CMK (cell line): ENCODE data around the gene PRKCA.

Experiments used
- DNase-seq: peaks from one replicate; pipeline ENCODE4 v3.0.0-alpha.2; 2010; ENCODE audit warnings: low read depth

Gene PRKCA

GRCh38 chr17:66655461-66655860 is 353.0 kb downstream of the PRKCA start:
- no peak for DNase-seq

- no peak for DNase-seq
Observed at GRCh38 chr17:66655861-66656260, 353.4 kb downstream of the PRKCA start.

- DNase-seq = no peak
Observed at GRCh38 chr17:66661411-66662256, 359.2 kb downstream of the PRKCA start.

- no peak for DNase-seq
Observed at GRCh38 chr17:66662496-66662895, 360.1 kb downstream of the PRKCA start.

GRCh38 chr17:66663041-66663606 is 360.7 kb downstream of the PRKCA start:
- no peak for DNase-seq

- DNase-seq = no peak
Observed at GRCh38 chr17:66664336-66664735, 361.9 kb downstream of the PRKCA start.

- DNase-seq = no peak
Observed at GRCh38 chr17:66665194-66665593, 362.8 kb downstream of the PRKCA start.

- DNase-seq = no peak
Observed at GRCh38 chr17:66667090-66667489, 364.7 kb downstream of the PRKCA start.

- no peak for DNase-seq
Observed at GRCh38 chr17:66667491-66668030, 365.1 kb downstream of the PRKCA start.

GRCh38 chr17:66670206-66670605 is 367.8 kb downstream of the PRKCA start:
- DNase-seq = no peak

GRCh38 chr17:66671156-66671555 is 368.7 kb downstream of the PRKCA start:
- no peak for DNase-seq

GRCh38 chr17:66673668-66674276 is 371.4 kb downstream of the PRKCA start:
- no peak for DNase-seq

GRCh38 chr17:66675273-66675990 is 373.0 kb downstream of the PRKCA start:
- no peak for DNase-seq

- no peak for DNase-seq
Observed at GRCh38 chr17:66675991-66676371, 373.6 kb downstream of the PRKCA start.

GRCh38 chr17:66676421-66676820 is 374.0 kb downstream of the PRKCA start:
- no peak for DNase-seq

- DNase-seq = no peak
Observed at GRCh38 chr17:66677201-66677981, 375.0 kb downstream of the PRKCA start.

- DNase-seq = no peak
Observed at GRCh38 chr17:66678061-66678460, 375.6 kb downstream of the PRKCA start.

- no peak for DNase-seq
Observed at GRCh38 chr17:66678827-66679226, 376.4 kb downstream of the PRKCA start.

- DNase-seq = no peak
Observed at GRCh38 chr17:66679631-66680517, 377.5 kb downstream of the PRKCA start.

- no peak for DNase-seq
Observed at GRCh38 chr17:66682283-66682682, 379.9 kb downstream of the PRKCA start.

GRCh38 chr17:66684261-66684660 is 381.8 kb downstream of the PRKCA start:
- DNase-seq = no peak
